ENCODE measurements around the gene NAGPA.

- TF ChIP-seq CTCF (IDR thresholded peaks at IDR 0.05; ENCODE audit: insufficient read depth, low read depth, low read length): peak; percentile 4
- TF ChIP-seq EZH2 (IDR thresholded peaks at IDR 0.05; ENCODE audit: insufficient read depth, low read length): no peak
Observed at GRCh38 chr16:5025171-5025632, 8.5 kb downstream of the NAGPA start.
